Measurements from ENCODE around the gene KCNMB1. TPM values are rescaled to one million over a fixed set of nuclear protein-coding genes. Genes with fewer than 3 reads are reported as not detected.

The KCNMB1 gene
- polyA plus RNA-seq, 1 experiment = 0.04 TPM

- ChIA-PET POLR2A (no interaction called here), CTCF (no interaction called here)
- no peak for DNase-seq (ENCODE audit: low read depth)
- no peaks in the 10 kb centered on the region for H3K27me3 ChIP-seq (ENCODE audit: control insufficient read depth, insufficient read depth, low read length)
- no peak for TF ChIP-seq CTCF (IDR thresholded peaks at IDR 0.05; ENCODE audit: insufficient read depth, low read depth, low read length)
- no peak overlapping the region for H3K4me3 ChIP-seq (ENCODE audit: low read depth, low read length)
- H3K36me3 ChIP-seq (ENCODE audit: control insufficient read depth, insufficient read depth, low read length) = no peaks in the 10 kb centered on the region
Observed at GRCh38 chr5:170375283-170375682, 13.9 kb downstream of the KCNMB1 start.

- POLR2A ChIA-PET = no interaction called here
- no peaks in the 10 kb centered on the region for H3K27me3 ChIP-seq (ENCODE audit: control insufficient read depth, insufficient read depth, low read length)
- CTCF ChIA-PET = no interaction called here
- H3K36me3 ChIP-seq (ENCODE audit: control insufficient read depth, insufficient read depth, low read length) = no peaks in the 10 kb centered on the region
- no peak for DNase-seq (ENCODE audit: low read depth)
- no peak overlapping the region for H3K4me3 ChIP-seq (ENCODE audit: low read depth, low read length)
- no peak for TF ChIP-seq CTCF (IDR thresholded peaks at IDR 0.05; ENCODE audit: insufficient read depth, low read depth, low read length)
Observed at GRCh38 chr5:170372971-170373370, 16.2 kb downstream of the KCNMB1 start.

GRCh38 chr5:170368586-170368985 is 20.6 kb downstream of the KCNMB1 start:
- no peaks in the 10 kb centered on the region for H3K36me3 ChIP-seq (ENCODE audit: control insufficient read depth, insufficient read depth, low read length)
- POLR2A ChIA-PET = no interaction called here
- no peak for TF ChIP-seq CTCF (IDR thresholded peaks at IDR 0.05; ENCODE audit: insufficient read depth, low read depth, low read length)
- no peak overlapping the region for H3K4me3 ChIP-seq (ENCODE audit: low read depth, low read length)
- CTCF ChIA-PET = no interaction called here
- no peaks in the 10 kb centered on the region for H3K27me3 ChIP-seq (ENCODE audit: control insufficient read depth, insufficient read depth, low read length)
- no peak for DNase-seq (ENCODE audit: low read depth)

GRCh38 chr5:170366276-170366675 is 22.9 kb downstream of the KCNMB1 start:
- POLR2A ChIA-PET = no interaction called here
- Histone ChIP-seq H3K36me3 (ENCODE audit: control insufficient read depth, insufficient read depth, low read length) (no peaks in the 10 kb centered on the region), H3K27me3 (ENCODE audit: control insufficient read depth, insufficient read depth, low read length) (no peaks in the 10 kb centered on the region), H3K4me3 (ENCODE audit: low read depth, low read length) (no peak overlapping the region)
- TF ChIP-seq CTCF (IDR thresholded peaks at IDR 0.05; ENCODE audit: insufficient read depth, low read depth, low read length) = no peak
- CTCF ChIA-PET = interaction anchor here (1.2 kb wide), 1 partner anchor 55 kb away, joined by 3 read pairs; no protein-coding TSS in a partner anchor
- DNase-seq (ENCODE audit: low read depth) = no peak

GRCh38 chr5:170365831-170366230 is 23.3 kb downstream of the KCNMB1 start:
- ChIA-PET POLR2A (no interaction called here), CTCF (interaction anchor here (1.2 kb wide), 1 partner anchor 56 kb away, joined by 3 read pairs; no protein-coding TSS in a partner anchor)
- no peak for TF ChIP-seq CTCF (IDR thresholded peaks at IDR 0.05; ENCODE audit: insufficient read depth, low read depth, low read length)
- DNase-seq (ENCODE audit: low read depth) = no peak
- H3K4me3 ChIP-seq (ENCODE audit: low read depth, low read length) = no peak overlapping the region
- no peaks in the 10 kb centered on the region for H3K27me3 ChIP-seq (ENCODE audit: control insufficient read depth, insufficient read depth, low read length)
- H3K36me3 ChIP-seq (ENCODE audit: control insufficient read depth, insufficient read depth, low read length) = no peaks in the 10 kb centered on the region

Measured in BJ (cell line).